ENCODE measurements around the gene PEX16.

PEX16 gene

GRCh38 chr11:45917623-45918330 lies at the start of gene PEX16:
PEX16 (minus strand) TSS chr11:45917877; CDS start chr11:45917811, 66 bp downstream.
- no peak for FAIRE-seq

DNA sequence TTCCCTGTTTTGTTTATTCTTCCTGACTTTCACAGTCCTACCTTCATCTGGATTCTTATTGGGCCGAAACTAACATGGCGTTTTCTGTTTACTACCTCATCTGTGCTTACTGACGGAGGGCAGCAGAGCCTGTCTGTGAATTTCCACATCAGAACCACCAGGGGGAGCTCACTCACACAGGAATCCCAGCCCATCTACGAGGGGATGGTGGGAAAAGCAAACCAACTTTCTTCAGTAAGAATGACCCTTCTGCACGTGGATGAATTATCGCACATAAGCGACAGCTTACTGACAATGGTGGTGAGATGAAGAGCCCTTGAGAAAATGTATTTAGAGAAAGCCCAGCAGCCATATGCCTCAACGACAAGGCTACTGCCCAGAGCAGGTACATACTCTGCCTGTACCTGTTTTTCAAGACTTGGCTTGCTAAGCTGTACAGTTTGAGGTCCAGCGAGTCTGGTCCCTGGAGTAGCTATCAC lies 47.3 kb upstream of the PEX16 start:
- FAIRE-seq: no peak

DNA sequence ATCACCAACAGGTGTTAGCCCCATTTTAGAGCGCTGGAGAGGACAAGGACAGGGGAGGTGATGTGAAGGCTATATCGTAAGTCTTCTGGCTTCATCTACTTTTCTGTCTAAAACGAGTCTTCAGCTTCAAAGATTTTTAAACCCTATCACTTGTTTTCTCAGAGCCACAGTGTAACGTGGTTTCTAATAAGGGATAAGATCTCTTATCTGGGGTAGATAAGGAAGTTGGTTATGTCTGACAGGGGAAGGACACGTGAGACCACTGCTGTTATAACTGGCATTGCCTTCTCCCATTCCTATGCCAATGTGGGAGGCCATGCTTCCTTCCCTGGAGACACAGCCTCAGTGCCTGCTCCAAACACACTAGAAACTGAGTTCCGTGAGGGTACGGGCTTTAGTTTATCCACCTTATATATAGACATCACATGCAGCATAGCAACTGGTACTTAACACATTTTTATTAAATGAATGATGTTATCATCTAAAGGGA lies 44.1 kb upstream of the PEX16 start:
- FAIRE-seq: no peak

DNA sequence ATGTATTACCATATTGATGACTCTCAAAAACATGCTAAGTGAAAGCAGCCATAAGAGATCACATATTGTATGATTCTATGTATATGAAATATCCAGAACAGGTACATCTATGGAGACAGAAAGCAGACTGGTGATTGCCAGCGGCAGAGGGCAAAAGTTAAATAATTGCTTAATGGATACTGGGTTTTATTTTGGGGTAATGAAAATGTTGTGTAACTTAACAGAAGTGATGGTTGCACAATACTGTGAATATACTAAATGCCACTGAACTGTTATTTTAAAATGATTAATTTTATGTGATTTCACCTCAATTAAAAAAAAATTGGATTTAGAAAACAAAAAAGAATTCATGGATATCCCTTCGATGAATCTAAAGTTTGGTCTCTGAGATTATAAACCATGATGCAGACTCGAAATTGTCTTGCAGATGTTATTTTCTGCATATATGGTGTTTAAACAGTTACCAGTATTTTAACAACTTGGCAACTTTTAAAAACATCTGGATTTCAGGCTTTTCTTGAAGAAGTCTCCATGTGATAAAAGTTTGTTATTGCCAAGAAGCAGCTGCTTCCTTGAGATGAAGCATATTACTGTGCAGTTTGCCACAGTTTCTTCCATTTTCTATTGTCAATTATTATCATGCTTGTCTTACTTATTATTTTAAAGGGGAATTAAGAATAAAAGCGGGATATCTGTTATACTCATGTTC lies 42.9 kb upstream of the PEX16 start:
- no peak for FAIRE-seq

GRCh38 chr11:45959851-45960250 lies 42.2 kb upstream of the PEX16 start:
- FAIRE-seq: no peak

DNA sequence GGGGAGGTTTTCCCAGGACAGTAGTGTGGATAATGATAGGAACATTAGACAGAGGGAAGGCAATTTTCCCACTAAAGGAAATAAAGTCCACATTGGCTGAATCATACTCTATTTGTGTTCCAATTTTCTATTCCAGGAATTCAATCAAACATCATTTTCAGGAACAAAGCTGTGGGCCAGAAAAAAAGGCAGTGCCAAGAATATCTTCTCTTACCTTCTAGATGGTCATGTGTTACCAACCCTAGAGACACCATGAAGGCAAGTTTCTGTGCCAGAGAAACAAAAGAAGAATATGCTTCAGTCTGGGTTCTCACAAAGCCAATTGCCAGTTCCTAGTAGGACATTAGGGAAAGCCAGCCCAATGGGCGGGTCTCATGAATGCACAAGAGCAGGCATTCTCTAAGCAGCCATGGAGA lies 32.3 kb upstream of the PEX16 start:
- FAIRE-seq: no peak

DNA sequence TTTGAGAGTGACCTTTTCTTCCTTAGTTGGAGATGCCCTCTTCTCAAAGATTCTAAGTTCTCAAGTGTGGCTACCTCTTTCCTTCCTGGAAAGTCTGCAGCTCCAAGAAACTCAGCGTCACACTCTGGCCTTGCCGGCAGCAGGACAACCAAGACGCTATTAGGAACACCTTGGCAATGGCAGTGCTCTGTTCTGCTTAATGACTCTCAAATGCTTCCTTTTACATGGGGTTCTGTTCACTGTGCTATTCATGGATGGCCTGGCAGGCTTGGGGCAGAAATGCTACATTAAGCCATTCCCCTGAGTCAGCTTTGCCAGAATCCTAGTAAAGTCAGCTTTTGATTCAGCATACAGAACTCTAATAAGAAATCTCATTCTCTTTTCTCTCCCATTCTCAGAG lies 30.7 kb upstream of the PEX16 start:
- no peak for FAIRE-seq

DNA sequence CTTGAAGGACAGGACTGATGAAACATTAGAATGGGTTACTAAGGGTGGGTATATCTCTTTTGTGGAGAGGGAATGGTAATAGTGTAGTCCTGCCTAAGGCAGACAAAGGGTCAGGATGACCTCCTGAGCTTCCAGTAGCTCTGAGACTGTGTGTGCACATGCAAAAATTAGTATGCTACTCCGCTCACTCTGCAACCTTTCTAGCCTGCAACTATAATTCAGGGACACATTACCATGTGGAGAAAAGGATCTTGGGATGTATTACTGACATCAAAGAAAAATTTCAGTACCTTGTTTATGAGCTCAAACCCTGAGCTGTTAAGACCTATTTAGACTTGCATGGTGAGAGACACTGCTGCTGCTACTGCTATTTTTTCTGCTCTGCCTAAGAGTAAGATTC lies 30.2 kb upstream of the PEX16 start:
- no peak for FAIRE-seq

GRCh38 chr11:45945397-45945999 lies 27.8 kb upstream of the PEX16 start:
- FAIRE-seq: no peak

DNA sequence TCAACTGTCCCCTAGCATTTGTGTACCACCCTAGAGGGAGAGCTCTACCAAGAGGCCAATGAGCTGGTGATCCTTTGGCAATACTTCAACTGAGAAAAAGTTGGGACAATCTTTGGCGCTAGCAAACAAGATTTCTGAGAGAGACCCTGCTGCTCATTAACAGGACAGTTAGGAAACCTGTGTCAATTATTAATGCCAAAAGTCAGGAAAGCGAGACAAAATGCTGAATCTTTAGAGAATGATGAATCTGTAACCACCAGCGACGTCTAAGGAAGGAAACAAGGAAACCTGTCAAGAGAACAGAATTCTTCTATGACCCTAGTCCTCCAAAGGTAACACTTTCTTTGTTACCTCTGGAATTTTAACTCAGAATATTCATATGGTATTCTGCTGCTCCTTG lies 24.7 kb upstream of the PEX16 start:
- no peak for FAIRE-seq

DNA sequence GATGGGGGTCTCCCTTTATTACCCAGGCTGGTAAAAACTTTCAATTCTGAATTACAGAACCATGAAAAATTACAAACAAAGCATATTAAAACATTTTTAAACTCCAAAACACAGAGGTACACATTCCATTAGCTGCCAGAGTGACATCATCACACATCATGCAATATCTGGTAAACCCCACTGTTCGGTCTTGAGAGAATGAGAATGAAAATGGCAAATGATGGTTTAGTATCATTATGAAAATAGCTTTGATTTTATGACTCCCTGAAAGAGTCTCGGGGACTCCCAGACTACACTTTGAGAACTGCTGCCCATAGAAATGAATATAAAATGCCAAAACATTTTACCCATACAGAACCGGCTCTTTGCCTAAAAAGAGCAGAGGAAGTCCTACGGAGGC lies 23.6 kb upstream of the PEX16 start:
- no peak for FAIRE-seq

- no peak for FAIRE-seq
Measured at GRCh38 chr11:45939836-45940235, 22.2 kb upstream of the PEX16 start.

- no peak for FAIRE-seq
Measured at GRCh38 chr11:45937916-45938315, 20.2 kb upstream of the PEX16 start.

DNA sequence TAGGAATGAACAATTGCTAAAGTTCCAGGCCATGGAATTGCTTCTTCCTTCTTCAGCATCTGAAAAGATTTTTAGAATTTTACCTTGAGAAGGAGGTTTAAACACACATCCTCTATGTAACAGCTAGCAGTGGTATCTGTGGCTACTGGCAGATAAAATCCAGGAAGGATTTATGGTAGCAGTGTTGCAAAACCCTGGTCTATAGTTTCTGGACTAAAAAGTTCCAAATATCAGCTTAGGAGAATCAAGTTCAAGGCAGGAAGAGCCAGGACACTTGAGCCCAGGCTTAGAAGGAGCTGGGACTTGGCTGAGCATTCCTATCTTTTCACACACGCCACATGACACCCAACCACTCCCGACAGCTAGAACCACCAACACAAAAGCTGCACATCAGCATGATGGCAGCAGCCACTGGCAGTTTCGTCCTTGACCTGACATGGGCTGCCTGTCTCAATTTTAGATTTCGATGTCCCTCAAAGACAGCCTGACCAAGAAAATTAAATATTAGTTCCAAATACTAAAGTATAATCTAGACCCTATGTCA lies 18.9 kb upstream of the PEX16 start:
- no peak for FAIRE-seq

GRCh38 chr11:45935349-45936064 lies 17.8 kb upstream of the PEX16 start:
- no peak for FAIRE-seq

GRCh38 chr11:45934580-45935318 lies 17.1 kb upstream of the PEX16 start:
- no peak for FAIRE-seq

DNA sequence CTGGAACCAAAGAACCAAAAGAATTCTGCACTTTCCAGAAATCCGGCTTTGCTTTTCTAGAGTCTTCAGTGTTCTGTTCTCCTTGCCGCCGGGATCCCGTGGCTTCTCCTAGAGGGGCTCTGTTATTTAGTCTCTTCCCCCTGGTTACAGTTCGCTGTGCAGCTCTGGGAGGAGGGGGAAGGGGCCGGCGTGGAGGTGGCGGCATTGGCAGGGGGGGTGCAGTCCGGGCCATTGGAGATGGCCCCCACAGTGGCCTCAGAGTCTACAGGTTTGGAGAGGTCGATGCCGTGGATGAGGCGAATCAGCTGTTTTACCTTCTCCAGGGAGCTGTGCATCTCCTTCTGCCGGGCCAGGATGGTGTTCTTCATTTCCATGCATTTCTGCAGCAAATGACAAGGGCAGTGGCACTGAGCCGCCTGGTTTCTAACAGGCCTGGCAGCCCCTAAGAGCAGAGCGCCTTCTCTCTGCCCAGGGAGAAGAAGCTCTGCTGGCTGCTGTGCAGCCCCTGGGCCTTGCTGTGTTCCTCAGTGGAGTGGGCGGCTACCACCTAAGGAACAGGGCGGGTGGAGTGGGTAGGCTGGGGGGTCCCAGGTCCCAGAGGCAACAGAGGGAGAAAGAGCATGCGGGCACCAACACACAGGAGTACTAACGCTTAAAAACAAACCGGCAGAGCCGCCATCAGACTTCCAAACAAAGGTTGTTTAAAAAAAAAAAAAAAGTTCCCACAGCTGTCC lies 16.3 kb upstream of the PEX16 start:
- FAIRE-seq: no peak

GRCh38 chr11:45933131-45933831 lies 15.6 kb upstream of the PEX16 start:
- no peak for FAIRE-seq

DNA sequence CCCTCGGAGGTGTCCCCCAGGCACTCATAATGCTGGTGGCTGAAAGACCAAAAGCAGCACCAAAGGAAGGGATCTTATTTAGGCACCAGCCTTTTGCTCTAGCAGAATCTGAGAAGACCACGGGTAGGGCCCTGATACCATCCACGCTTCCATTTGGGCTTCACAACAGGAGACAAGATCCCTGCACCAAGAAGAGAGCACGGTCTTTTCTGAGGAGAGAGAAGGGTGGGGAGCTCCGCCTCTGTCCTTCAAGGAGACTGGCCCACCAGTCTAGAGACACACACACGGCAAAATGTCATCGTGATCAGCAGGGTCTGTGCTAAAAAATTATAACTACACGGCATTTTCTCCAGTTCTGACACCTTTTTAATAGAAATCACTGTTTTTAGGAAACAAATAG lies 14.5 kb upstream of the PEX16 start:
- FAIRE-seq: no peak

DNA sequence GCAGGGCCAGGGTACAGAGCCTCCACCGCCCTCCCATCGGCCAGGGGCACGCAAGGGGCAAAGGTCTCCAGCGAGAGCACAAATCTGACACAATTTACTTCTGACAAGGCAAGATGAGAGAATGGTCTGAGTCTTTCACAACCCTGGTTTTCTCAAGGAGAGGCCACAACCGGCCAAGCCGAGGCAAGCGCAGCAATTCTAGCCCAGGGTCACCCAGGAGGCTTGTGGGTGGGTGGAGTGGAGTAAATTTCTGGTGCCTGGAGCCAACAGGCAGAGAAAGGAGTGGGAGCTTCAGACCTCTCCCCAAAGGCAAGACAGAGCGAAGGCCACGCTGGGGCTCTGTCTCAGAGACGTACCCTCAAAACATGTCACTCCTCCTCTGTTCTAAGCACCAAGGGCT lies 14.1 kb upstream of the PEX16 start:
- no peak for FAIRE-seq
